Kidney capillary endothelial cell (primary cell): Measurements from ENCODE around the gene ZCCHC8.
"Not testable (repeated sequence)": the region's sequence is repeated elsewhere in the genome, so short reads cannot be mapped to it uniquely, and the experiment has no call there.

Experiments
- DNase-seq: peaks from one replicate; pipeline ENCODE4 v3.0.0-alpha.2; 2018; ENCODE audit warnings: low spot score

ZCCHC8 gene

DNA sequence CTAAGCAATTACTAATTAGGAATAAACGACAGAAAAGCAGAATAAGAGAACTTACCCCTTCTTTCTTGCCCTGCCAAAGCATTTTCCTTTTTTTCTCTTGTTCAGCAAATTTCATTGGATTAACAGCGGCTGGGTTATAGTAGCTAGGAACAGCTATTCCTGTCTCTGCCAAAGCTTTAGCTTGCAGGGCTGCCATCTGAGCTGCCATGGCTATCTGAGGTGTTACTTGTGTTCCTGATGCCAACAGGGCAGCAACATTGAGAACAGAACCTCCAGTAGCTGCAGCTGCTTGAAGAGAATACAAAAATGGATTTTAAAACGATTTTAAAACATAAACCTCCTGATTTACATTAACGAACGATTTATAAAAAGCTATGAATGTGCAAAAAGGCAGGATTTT lies 7.4 kb upstream of the ZCCHC8 start:
- no peak for DNase-seq

DNA sequence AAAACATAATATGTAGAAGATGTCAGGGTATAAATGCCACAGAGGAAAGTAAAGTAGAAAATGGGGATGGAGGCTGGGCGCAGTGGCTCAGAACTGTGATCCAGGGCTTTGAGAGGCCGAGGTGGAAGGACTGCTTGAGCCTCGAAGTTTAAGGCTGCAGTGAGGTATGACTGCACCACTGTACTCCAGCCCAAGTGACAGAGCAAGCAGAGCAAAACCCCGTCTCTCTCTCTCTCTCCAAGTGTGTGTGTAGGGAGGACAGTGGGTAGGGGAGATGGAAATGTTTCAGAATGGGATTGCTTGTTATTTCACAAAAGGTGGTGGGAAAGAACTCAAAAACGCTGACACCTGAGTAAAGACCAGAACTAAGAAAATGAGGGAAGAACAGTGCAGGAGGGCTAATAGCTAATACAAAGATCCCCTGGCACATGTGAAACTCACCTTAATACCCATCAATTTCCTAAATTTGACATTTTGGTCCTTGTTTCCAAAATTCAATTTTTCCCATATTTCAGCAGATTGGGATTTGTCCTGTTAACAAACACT lies 5.7 kb upstream of the ZCCHC8 start:
- DNase-seq, result no peak

DNA sequence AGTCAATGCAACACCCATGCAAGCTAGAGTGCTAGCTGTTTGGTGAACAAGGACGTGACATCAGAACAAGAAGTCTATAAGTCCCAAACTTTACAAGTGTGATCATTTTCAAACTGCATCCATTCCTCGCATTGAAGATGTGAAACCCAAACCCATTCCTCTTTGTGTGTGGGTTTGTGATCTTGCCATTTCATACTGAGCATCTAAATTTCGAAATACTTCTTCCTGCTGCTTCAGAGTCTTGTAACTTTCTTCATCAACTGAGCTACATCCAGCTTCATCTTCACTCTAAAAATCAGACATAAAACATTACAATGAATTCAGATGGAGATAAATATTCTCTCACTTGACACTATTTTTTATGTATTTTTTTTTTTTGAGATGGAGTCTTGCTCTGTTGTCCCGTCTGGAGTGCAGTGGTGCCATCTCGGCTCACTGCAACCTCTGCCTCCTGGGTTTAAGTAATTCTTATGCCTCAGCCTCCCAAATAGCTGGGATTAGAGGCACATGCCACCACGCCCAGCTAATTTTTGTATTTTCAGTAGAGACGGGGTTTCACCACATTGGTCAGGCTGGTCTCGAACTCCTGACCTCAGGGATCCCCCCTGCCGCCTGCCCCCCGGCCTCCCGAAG lies 4.8 kb upstream of the ZCCHC8 start:
- no peak for DNase-seq

DNA sequence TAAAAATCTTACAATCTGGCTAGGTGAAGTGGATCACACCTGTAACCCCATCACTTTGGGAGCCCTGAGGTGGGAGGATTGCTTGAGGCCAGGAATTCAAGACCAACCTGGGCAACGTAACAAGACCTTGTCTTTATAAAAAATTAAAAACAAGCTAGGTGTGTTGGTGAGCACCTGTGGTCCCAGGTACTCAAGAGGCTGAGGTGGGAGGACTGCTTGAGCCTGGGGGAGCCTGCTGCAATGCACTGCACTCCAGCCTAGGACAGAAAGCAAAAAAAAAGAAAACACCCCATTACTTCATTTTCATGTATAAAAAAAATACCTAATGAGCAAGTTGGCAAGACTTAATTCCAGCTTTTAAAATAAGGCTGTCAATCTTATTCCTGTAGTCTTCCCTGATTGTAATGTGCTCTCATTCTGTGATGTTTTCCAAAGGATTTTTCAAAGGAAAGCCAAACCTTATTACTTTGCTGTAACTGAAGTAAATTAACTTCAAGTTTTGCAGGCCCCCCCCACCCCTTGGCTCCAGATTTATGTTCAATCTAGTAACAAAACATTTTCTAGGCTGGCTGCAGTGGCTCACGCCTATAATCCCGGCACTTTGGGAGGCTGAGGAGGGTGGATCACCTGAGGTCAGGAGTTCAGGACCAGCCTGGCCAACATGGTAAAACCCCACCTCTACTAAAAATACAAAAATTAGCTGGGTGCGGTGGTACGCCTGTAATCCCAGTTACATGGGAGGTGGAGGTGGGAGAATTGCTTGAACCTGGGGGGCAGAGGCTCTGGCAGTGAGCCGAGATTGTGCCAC lies 3.3 kb upstream of the ZCCHC8 start:
- DNase-seq, result no peak

DNA sequence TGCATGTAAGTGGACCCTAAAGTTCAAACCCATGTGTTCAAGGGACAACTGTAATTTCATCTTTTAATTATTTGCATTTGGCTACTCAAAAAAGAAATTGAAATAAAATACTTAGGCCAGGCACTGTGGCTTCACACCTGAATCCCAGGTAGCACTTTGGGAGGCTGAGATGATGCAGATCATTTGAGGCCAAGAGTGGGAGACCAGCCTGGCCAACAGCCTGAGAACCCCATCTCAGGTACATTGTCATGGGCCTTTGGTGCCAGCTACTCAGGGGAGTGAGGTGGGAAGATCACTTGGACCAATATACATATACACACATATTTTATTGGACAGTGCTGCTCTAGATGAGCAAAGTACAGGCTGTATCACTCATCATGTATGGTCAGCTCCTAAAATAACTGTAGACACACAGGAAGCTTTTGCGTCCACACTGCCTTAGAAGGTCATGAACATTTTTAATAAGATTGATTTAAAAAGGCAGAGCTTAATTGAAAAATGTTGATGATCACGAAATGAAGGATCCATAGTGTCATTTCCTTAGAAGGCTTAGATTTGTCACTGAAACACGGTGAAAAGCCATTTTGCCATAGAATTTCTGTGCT lies 2.5 kb upstream of the ZCCHC8 start:
- no peak for DNase-seq

DNA sequence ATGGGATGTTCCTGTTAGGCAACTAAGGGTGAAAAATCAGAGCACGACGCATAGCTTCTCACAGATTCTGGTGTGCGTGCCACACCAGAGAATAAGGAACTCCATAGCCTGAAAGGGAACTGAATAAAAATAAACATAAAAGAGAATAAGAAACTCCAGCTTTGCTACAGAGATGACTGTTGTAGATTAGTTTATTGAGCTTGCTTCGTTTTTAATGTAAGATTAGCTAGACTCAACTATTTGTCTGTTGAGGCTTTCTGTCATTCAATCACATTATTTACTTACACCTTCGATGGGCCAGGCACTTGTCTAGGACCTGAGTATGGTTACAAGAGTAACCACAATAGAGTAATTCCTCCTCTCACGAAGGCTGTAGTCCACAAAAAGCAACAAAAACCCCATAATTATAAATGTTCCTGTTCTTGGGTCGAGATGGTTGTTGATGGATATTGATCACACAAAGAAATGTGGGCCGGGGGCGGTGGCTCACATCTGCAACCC lies 807 bp upstream of the ZCCHC8 start:
- no peak for DNase-seq

DNA sequence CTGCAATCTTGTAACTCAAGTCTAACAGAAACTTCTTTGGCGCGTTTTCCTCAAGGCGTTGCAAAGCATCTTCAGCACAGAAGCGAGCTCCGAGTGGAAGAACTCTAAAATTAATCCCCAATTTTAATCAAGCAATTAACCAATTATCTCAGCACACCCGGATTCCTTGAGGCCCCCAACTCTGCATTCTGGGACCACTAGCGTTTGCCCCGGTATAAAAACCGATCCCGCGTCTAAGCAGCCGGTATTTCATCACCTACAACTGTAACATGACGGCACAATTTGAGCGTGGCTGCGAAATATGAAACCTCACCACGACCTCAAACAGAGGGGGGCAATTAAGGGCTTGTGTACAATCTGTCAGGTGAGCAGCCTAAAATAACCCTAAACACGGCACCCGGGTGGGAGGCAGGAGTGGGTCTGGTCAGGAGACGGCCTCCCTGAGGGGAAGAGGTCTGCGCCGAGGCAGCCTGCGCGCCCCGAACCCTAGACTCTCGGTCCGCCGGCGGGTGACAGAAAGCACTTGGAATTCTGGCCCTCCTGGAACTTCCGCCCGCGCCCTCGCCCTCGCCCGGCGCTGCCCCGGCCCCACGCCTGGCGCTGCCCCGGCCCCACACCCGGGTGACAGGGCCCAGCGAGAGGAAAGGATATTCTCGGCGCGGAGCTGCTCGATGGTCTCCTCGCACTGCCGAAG lies 594 bp downstream of the ZCCHC8 start:
- peak; percentile 40 for DNase-seq

DNA sequence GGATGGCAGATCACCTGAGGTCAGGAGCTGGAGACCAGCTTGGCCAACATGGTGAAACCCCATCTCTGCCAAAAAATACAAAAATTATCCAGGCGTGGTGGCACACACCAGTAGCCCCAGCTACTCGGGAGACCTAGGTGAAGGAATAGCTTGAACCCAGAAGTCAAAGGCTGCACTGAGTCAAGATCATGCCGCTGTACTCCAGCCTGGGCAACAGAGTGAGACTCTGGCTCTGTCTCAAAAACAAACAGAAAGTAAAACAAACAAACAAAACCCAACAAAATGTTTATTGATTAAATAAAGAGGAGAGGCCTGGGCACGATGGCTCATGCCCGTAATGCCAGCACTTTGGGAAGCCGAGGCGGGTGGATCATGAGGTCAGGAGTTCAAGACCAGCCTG lies 5.5 kb downstream of the ZCCHC8 start:
- no peak for DNase-seq

DNA sequence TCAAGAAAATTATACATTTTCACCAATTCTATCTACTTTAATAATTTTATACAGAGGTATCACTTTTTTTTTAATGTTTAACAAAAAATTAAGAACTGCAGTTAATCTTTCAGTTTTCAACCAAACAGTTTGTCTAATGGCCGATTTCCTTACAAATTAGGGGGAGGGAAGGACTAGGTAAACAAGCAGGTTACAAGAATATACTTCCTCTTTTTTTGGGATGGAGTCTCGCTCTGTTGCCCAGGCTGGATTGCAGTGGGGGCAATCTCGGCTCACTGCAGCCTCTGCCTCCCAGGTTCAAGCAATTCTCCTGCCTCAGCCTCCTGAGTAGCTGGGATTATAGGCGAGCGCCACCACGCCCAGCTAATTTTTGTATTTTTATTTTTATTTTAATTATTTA lies 7.5 kb downstream of the ZCCHC8 start:
- DNase-seq, result not testable (repeated sequence)

DNA sequence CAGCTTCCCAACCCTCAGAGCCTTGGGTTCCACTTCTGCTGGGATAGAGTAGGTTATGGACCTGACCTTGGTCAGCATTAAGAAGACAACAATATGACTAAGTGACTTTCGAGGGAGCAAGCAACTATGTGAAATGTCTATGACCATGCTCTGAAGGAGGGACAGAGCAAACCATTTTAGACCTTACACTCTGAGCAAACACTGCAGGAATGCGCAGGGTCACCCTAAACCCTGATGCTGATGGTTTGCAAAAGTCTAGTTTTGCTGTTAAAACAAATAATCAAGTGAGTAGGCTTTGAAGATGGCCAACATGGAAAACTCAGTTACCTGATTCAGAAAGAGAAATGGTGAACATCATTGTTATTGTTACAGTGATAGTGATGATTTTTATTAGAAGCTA lies 8.7 kb downstream of the ZCCHC8 start:
- DNase-seq, result no peak

DNA sequence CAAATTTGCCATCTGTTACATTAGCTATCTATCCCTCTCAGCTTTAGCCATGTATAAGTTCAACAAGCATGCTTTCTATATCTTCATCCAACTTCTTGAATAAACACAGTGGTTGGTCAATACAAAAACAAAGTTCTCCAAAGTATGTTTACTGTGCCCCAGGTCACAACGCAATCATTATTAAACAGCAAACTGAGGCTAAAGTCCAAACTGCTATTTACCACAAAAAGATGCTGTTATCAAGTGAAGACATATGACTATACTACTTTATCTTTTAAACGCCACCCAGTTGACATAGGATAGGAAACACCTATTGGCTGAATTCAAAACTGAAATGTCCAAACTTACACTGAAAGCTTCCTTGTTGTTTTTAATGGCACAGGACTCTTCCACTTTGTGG lies 11.7 kb downstream of the ZCCHC8 start:
- no peak for DNase-seq

DNA sequence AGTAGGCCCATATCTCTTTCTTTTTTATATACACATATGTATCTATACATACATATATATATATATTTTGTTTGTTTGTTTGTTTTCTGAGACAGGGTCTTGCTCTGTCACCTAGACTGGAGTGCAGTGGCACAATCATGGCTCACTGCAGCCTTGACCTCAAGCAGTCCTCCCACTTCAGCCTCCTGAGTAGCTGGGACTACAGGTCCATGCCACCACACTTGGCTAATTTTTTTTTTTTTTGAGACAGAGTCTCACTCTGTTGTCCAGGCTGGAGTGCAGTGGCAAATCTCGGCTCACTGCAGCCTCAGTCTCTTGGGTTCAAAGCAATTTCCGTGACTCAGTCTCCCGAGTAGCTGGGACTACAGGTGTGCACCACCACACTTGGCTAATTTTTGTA lies 12.9 kb downstream of the ZCCHC8 start:
- not testable (repeated sequence) for DNase-seq

DNA sequence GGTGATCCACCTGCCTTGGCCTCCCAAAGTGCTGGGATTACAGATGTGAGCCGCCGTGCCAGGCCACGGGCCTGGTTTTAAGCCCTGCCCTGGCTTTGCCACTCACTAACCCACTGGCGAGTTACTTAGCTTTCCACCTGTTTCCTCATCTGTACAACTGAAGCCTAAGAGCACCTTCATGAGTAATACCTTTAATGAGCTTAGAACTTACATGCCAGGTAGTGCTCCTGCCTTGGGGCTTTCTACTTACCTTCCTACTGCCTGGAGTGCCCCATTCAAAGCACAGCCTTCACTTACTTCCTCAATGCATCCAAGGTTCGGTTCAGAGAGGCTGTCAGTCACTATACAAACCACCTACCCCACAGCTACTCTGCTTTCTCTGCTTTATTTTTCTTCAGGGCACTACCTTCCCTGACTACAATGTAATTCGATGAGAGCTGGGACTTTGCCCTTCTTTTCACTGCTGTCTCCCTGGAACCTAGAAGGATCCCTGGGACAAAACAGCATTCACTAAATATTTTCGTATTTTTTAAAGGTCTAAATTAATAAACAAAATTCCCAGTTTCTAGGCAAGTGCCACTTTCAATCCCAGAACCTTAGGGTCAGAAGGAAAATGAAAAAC lies 13.8 kb downstream of the ZCCHC8 start:
- no peak for DNase-seq

DNA sequence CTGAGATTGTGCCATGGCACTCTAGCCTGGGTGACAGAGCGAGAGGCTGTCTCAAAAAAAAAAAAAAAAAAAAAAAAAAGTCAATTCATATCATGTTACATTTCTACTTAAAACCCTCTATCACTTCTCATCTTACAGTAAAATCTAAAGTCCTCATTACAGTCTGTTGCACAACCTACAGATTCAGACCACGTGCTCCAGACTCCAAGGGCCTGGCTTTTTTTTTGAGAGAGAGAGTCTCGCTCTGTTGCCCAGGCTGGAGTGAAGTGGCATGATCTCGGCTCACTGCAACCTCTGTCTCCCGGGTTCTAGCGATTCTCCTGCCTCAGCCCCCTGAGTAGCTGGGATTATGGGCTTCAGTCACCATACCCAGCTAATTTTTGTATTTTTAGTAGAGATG lies 14.4 kb downstream of the ZCCHC8 start:
- not testable (repeated sequence) for DNase-seq

DNA sequence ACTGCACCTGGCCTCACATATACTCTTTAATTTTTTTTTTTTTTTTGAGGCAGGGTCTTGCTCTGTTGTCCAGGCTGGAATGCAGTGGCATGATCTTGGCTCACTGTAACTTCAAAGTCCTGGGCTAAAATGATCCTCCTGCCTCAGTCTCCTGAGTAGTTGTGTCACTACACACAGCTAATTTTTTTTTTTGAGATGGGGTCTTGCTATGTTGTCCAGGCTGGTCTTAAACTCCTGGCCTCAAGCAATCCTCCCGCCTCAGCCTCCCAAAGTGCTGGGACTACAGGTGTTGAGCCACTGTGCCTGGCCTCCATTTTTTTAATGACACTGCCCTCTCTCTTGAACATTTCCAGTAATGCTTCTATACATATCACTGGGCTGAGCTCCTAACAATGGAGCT lies 16.3 kb downstream of the ZCCHC8 start:
- not testable (repeated sequence) for DNase-seq

DNA sequence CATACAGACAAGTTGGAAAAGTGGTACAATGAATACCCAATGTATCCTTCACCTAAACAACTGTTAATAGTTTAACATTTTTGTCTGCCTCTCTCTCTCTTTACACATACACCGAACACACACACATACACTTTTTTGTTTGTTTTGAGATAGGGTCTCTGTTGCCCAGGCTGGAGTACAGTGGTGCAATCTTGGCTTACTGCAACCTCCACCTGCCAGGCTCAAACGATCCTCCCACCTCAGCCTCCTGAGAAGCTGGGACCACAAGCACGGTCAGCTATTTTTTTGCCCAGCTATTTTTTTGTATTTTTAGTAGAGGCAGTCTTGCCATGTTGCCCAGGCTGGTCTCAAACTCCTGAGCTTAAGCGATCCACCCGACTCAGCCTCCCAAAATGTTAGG lies 16.8 kb downstream of the ZCCHC8 start:
- DNase-seq, result no peak

DNA sequence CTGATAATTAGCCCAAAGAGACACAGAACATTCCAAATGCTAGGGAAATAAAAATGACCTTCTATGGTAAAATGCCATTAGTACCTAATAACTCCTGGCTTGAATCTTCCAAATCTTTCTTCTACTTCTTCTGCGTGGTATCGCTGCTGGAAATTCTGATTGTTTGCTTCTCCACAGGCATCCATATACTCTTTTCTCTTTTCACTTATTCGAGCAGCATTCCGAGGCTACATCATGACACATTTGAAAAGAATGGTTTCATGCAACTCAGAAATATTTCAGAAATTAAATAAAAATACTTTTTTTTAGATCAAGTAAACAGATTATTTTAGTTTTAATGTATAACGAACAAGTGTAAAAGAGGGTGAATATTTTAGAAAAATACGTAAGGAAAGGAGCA lies 18.9 kb downstream of the ZCCHC8 start:
- no peak for DNase-seq

DNA sequence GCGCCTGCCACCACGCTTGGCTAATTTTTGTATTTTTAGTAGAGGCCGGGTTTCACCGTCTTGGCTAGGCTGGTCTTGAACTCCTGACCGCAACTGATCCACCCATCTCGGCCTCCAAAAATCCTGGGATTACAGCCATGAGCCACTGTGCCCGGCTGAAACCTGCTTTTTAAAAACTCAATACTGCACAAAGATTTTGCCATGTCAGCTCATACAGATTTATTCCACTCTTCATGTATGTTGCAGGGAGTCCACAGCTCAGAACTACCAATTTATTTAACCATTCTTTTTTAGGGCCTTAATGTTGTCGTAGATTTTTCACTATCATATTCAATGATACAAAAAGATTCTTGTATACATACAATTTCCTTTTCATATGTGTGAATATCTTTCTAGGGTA lies 20.0 kb downstream of the ZCCHC8 start:
- no peak for DNase-seq

DNA sequence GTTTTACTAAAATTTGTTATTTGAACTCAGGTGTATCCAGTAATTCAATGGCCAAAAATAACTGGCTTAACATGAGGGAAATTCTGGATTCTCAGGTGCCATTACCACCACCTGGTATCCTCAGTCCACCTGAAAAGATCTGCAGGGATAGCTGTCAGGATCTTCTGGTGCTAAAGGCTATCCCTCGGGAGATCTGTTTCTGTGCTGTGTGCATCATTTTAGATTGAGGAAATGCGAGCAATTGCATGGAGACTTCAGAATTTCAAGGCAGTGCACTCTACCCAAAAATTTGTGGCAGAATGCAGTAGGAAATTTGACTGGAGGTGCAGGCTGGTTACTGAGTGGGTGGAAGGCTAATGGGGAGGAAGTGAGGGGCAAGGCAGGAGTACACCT lies 26.4 kb downstream of the ZCCHC8 start:
- DNase-seq, result no peak

DNA sequence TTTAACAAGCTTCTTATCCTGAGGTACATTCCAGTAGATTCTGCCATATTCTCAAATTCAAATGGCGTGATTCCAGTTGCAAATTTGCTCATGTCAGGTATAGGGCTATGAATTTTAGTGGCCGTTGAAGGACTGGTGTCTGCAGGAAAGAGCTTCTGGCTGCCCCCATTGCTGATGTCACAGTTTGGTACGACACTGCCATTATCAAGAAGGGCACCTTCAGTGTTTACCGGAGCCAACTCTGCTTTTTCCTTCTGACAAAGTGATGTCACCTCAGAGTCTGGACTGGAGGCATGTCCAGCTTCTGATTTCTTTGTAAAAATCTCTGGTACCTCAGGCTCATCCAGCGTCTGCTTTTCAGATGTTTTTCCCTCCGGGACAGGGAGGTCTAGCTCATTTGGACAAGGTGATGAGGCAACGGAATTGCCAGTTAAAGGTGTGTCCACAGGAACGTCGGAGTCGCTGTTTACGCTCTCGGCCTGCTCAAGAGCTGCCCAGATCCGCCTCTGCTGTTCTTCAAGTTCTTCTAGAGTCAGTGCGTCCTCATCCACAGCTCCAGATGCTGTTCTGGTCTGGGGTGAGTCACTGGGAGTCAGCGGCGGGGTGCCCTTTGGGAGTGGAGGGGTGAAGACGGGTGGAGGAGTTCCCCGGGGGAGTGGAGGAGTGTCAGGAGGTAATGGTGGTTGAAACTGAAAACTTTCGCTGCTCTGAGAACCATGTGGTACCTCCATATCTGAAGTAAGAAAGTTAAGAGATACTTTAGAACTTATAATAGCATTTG lies 27.0 kb downstream of the ZCCHC8 start:
- no peak for DNase-seq
